ELR (cell line): ENCODE results near the gene LAPTM5.
"Not testable (repeated sequence)": the region's sequence is repeated elsewhere in the genome, so short reads cannot be mapped to it uniquely, and the experiment has no call there.

ENCODE experiments used
- DNase-seq: peaks from one replicate; pipeline ENCODE4 v3.0.0-alpha.2; 2015; ENCODE audit warnings: low read depth

Gene LAPTM5

DNA sequence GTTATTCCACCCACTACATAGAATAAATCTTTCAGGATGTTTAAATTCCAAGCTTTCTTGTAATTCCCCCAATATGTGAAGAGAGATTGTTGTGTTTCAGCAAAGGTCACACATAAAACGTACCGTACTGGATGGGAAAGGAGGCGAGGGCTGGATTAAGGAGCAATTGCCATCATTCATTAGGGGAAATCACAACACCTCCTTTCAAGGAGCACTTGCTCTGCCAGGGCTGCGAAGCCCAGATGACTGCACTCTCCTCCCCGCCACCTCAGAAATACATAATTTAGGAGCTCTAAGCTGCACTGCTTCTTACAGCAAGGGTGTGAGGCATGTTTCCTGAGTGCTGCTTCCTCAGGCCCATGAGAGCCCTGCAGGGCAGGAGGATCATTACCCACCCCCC is 63.8 kb downstream of the LAPTM5 start:
- no peak for DNase-seq

DNA sequence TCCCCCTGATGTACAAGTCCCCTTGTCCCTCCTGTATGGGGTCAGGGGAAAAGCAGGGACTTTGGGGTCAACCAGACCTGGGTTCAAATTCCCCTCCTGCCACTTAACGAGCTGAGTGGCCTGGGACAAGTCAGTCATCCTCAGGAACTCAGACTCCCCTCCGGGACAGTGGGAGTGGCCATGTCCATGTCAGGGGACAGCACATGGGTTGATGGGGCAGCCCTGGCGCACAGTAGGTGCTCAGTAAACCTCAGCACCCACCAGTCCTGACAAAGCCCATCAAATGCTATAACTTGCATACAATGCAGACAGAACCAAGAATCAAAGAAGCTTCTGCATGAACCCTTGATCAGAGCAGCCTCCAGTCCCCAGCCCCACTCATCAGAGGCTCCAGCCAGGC is 64.2 kb downstream of the LAPTM5 start:
- no peak for DNase-seq

DNA sequence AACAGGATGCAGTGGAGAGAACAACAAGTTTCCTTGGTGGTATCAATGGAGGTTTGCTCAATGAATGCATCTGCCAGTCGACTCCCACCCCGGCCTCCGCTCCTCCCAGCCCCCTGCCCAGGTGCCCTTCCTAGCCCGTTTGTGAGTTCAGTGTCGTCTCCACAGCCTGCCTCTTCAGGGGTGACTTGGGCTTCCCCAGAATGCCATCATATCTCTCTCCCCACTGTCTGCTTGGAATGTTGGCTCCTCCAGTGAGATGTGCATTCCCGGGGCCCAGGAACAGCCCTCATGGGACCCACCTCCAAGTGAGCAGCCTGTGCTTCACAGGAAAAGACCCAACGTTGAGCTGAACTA is 64.6 kb downstream of the LAPTM5 start:
- DNase-seq = no peak

DNA sequence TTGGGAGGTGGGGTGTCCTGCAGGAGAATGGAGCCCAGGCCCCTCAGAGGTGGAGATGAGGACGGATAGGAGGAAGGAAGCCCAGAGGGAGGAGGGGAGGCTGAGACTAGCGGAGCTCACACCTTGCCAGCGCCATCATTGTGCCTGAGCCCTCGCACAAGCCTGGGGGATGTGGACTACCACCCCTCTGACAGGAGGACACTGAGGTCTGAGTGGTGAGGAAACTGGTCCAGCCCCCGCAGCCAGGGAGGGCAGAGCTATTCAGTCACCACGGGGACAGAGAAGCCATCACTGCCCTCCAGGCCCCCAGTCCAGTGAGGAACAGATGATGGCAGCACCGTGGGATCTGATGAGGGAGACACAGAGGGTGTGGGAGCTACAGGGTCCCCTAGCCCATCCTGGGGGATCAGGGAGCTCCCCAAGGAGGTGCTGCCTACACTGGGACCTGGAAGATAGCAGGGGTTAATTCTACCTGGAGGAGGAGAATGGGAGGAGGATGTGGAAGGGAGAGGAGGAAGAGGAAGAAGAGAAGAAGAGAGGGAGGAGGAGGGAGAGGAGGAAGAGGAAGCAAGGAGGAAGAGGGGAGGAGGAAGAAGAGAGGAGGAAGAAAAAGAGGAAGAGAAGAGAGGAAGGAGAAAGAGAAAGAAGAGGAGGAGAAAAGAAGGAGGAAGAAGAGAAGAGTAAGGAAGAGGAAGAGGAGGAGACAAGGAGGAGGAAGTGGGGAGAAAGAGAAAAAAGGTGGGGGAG is 65.2 kb downstream of the LAPTM5 start:
- DNase-seq = no peak

GRCh38 chr1:30691480-30691879 is 66.1 kb downstream of the LAPTM5 start:
- no peak for DNase-seq

DNA sequence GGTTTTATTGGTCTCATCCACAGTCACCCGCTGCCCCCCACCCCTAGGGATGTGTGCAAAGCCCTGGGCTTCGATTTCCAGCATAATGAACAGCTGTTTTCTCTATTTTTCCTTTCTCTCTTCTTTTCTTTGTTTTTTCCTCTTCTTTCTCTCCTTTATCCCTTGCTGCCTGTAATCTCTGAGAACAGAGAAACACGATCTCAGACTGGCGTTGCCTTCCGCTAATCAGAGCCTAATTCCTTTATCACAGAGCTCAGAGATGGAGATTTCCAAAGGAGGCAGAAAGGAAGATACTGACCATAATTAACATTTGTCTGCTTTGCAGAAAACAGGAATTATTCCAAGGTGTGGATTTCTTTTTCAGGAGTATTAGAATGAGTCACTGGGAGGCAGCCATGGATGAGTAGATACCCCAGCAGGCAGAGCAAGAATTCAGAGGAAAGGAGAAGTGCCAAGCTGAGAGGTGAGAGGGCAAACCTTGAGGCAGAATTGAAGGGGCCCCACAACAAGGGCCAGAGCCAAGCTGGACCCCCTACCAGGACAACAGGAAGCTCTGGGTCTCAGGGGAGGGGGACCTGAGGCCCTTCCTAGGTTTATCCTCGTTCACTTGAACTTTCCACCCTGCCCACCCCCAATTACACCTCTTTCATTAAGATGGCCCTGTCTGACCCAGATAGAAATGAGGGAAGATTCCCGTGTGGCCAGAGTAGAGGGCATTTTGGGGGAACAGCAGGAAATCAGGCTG is 67.5 kb downstream of the LAPTM5 start:
- no peak for DNase-seq

GRCh38 chr1:30688920-30689794 is 68.4 kb downstream of the LAPTM5 start:
- DNase-seq = no peak

DNA sequence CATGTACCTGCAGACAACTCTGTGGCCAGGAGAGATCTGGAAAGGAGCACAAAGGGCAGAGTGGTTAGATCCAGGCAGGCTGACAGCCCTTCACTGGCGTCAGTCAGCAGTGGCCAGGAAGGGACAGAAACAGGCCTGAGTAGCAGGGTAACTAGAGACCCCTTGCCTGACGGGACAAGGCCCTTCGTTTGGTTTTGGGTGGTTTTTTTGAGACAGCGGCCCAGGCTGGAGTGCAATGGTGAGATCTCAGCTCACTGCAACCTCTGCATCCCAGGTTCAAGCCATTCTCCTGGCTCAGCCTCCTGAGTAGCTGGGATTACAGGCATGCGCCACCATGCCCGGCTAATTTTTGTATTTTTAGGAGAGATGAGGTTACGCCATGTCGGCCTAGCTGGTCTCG is 69.1 kb downstream of the LAPTM5 start:
- DNase-seq = not testable (repeated sequence)

GRCh38 chr1:30687886-30688285 is 69.7 kb downstream of the LAPTM5 start:
- DNase-seq = no peak

DNA sequence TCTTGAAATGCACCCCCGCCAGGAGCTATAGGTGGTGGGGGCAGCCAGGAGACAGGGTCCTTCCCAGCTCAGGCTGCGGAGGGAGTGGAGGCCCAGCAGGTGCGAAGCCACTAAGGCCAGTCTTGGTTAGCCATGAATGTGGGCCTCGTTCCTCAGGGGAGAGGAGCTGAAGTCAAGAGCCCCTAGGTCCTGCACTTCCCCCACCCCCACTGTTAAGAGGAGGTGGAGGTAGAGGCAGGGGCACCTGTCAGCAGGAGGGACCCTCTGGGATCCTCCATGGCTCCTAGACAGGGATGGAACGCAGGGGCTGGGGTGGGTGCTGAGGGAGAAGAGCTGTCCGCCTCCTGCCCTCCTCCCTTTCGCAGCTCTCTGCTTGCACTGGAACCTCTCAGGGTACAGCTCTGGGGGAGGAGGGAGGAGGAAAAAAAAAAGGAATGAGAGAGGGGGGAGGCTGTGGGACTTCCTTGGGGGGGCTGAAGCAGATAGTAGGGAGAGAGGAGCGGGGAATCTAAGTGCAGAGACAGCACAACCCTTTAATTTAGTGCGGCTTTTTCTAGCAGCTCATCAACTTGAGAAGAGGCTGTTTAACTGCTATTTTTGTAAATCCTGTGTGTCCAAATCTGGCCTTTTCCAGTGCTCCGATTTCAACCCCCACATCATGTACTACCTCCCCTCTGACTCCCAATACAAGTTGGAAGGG is 71.2 kb downstream of the LAPTM5 start:
- DNase-seq = no peak

DNA sequence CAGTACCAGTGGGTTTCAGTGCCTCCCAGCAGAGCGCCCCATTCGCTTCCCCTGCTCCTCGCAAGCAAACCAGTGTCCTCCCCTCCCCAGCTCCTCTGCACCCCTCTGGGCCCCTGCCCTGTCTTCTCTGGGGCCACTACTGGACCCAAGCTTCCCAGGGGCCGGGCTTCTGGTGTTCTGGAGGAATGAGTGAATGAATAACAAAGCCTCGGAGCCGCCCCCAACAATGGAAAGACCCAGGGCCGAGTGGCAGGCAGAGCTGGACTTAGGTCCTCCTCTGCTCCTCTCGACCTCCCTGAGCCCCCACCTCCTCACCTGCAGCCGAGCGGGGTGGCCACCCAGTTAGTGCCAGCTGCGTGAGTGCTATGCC is 71.8 kb downstream of the LAPTM5 start:
- no peak for DNase-seq

GRCh38 chr1:30684881-30685795 is 72.4 kb downstream of the LAPTM5 start:
- no peak for DNase-seq

DNA sequence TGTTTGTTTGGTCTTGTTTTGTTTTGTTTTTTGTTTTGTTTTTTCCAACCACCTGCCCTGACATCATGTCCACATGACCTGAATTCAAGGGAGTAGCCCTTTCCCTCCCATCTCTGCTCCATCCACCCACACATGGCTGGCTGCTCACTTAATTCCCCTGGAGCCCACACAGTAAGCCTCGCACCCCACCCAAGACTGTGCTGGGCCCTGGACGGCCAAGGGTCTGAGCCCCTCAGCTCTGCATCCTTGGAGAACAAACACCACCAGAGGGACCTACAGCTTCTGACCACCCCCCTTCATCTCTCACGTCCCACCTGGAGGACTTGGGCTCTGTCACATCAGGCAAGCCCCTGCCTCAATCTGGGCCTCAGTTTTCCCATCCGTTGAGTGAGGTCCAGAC is 73.3 kb downstream of the LAPTM5 start:
- DNase-seq = no peak

GRCh38 chr1:30683699-30684098 is 73.9 kb downstream of the LAPTM5 start:
- DNase-seq = no peak
